LNCaP clone FGC (cell line): ENCODE measurements around the gene MAMSTR.
A peak's percentile ranks its signal among the peaks of the same experiment; 100 is the strongest.
"Not testable (repeated sequence)": the region's sequence is repeated elsewhere in the genome, so short reads cannot be mapped to it uniquely, and the experiment has no call there.

Experiments used
- DNase-seq: peaks from one replicate; pipeline ENCODE4 v3.0.0-alpha.2; 2011; ENCODE audit warnings: low read depth
- H3K4me3 ChIP-seq: 2 replicates; pipeline ENCODE4 v1.5.1; 2011; ENCODE audit warnings: mild to moderate bottlenecking, low read depth, low read length, control low read depth
- TF ChIP-seq, protein P1 (sequence below): IDR thresholded peaks from 2 replicates; pipeline ENCODE4 v1.5.1; 2012; ENCODE audit warnings: mild to moderate bottlenecking; ENCODE audit not compliant: control insufficient read depth, insufficient read depth; ENCODE audit errors: extremely low read depth

Gene MAMSTR

DNA sequence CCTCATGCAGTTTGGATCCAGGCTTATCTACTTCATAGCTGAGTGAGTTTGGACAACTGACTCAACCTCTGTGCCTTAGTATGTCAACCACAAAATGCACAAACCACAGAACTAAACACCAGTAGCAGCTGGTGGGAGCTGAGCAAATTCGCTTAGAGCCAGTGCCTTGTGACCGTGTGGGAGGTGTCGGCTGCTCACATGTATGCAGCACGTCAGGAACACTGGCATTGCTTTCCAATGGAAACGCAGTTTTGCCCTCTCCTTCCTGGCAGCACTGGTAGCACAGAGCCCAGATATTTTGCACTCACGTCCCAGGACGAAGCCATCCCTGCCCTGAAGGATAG, 38.4 kb downstream of the MAMSTR start:
- TF ChIP-seq, protein P1, sequence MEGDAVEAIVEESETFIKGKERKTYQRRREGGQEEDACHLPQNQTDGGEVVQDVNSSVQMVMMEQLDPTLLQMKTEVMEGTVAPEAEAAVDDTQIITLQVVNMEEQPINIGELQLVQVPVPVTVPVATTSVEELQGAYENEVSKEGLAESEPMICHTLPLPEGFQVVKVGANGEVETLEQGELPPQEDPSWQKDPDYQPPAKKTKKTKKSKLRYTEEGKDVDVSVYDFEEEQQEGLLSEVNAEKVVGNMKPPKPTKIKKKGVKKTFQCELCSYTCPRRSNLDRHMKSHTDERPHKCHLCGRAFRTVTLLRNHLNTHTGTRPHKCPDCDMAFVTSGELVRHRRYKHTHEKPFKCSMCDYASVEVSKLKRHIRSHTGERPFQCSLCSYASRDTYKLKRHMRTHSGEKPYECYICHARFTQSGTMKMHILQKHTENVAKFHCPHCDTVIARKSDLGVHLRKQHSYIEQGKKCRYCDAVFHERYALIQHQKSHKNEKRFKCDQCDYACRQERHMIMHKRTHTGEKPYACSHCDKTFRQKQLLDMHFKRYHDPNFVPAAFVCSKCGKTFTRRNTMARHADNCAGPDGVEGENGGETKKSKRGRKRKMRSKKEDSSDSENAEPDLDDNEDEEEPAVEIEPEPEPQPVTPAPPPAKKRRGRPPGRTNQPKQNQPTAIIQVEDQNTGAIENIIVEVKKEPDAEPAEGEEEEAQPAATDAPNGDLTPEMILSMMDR, result no peak
- DNase-seq, result no peak
- no peak overlapping the region for H3K4me3 ChIP-seq

DNA sequence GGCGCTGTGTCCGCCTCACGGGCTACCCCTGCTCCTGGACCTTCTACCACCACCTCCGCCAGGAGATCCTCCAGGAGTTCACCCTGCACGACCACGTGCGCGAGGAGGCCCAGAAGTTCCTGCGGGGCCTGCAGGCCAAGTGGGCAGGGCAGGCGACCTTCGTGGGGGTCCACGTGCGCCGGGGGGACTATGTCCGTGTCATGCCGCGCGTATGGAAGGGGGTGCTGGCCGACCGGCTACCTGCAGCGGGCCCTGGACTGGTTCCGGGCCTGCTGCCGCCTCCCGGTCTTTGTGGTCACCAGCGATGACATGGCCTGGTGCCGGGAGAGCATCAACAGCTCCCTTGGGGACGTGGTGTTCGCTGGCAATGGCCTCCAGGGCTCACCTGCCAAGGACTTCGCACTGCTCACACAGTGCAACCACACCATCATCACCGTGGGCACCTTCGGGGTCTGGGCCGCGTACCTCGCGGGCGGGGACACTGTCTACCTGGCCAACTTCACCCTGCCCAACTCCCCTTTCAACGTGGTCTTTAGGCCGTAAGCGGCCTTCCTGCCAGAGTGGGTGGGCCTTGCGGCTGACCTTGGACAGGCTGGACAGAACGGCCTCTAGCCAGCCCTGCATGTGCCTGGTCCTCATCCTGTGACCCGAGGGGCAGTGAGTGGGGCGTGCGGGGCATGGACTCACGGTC, 38.9 kb downstream of the MAMSTR start:
- H3K4me3 ChIP-seq, result no peak overlapping the region
- no peak for DNase-seq

DNA sequence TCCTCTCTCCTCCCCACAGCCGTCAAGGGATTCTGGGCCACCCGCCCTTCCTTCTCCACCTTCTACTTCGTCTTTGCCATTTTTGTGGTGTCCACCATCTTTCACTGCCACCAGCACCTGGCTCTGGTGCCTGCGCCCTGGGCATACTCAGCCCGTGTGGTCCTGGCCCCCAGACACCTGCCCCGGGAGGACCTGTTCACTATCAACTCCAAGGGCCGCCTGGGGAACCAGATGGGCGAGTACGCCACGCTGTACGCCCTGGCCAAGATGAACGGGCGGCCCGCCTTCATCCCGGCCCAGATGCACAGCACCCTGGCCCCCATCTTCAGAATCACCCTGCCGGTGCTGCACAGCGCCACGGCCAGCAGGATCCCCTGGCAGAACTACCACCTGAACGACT, 39.5 kb downstream of the MAMSTR start:
- H3K4me3 ChIP-seq, DNase-seq: not testable (repeated sequence)

More for the DNA sequence above, 38.9 kb downstream of the MAMSTR start:
- TF ChIP-seq, protein P1, result no peak

DNA sequence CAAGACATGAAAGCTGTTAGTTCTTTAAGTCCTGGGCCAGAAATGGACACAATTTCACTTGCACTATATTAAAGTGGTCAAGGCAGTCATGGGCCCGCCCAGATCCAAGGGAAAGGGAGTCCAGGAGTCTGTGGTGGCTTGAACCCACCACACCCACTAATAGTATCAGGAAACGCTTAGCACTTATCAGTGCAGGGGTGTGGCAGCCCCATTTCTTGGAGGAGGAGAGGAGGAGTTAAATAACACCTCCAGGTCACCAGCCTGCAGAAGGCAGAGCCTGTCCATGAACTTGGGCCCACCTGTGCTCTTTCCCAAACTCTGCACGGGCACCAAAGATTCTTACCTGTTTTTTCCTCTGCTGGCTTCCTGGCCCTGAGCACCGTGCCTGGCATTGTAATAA, 41.3 kb downstream of the MAMSTR start:
- H3K4me3 ChIP-seq, result no peak overlapping the region
- no peak for DNase-seq
- TF ChIP-seq, protein P1, result no peak

DNA sequence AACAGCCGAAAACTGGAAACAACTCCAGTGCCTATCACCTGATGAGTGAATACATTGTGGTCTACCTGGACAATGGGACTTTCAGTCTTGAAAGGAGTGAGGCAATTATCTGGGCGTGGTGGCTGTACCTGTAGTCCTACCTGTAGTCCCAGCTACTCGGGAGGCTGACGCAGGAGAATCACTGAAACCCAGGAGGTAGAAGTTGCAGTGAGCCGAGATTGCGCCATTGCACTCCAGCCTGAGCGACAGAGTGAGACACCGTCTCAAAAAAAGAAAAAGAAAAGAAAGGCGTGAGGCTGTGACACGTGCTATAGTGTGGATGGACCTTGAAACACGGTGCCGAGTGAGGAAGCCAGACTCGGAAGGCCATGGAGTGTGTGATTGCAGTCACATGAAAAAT, 42.6 kb downstream of the MAMSTR start:
- no peak overlapping the region for H3K4me3 ChIP-seq
- no peak for DNase-seq
- TF ChIP-seq, protein P1, result no peak

DNA sequence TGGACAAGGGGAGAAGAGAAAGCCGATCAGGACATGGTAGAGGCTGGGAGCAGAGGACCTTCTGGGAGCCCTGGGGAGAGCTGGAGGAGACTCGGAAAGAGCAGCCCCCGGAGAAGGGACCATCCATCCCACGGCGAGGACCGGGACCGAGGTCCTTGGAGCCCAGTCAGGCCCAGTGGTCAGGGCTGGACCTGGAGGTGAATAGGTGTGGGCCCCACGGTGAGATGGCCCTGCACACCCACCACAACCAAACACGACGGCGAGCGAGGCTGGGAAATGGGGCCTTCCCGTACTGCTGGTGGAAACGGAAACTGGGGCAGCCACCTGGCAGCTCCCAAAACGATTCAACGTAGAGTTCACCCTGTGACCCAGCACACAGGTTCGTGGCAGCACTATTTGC, 43.0 kb downstream of the MAMSTR start:
- no peak for DNase-seq
- no peak overlapping the region for H3K4me3 ChIP-seq
- TF ChIP-seq, protein P1, result no peak

DNA sequence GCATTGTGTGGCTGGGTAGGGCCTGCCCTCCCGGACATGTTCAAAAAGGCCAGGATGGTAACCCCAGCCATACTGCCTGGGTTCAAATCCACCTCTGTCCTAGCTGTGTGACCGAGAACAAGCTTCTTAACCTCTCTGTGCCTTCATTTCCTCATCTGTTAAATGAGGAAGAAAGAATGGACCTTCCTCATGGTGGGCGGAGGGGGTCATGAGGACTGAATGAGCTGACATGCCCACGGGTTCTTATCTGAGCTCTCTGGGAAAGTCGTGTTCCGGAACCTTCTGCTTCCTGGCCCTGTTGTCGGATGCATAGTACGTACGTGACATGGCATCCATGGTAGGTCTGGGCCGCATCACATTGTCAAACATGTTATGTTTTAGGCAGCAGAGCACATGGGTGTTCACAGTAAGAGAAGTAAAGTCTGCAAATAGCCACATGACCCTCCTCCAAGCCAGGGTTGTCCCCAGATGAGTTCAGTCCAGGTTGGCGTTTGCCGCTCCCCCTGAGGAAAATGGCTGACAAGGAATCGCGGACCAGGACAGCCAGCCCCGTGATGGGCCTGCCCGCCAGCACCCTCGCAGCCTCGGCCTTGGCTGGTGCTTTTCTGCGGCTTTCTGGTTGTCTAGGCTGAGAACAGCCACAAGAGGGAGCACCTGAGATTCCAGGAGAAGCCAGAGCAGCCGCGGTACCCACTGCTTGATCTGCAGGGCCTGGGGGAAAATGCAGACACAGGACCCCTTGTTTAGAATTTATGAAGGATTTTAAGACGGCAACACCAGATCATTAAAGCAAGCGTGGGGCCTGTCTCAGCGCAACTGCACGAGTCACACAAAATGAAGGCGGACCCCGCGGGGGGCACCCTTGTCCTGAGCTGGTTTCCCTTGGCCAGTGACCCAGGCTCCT, 44.4 kb downstream of the MAMSTR start:
- DNase-seq, result no peak
- TF ChIP-seq, protein P1, result peak; percentile 69
- no peak overlapping the region for H3K4me3 ChIP-seq
